Activated CD4-positive, alpha-beta T cell treated with anti-CD3 and anti-CD28 coated beads, Interleukin-2, Interleukin-6, amounts not matched to agents 100 ng/mL and 50 ng/mL, durations not matched to agents 16 hours and 8 hours (primary cell): ENCODE data around the gene MYO1D.

ENCODE experiments used
- DNase-seq: peaks from one replicate; pipeline ENCODE4 v3.0.0-alpha.2; 2020

Gene MYO1D

GRCh38 chr17:32854207-32854606 lies 22.7 kb downstream of the MYO1D start:
- no peak for DNase-seq

- no peak for DNase-seq
These were observed 24.1 kb downstream of the MYO1D start for GRCh38 chr17:32852811-32853210.

- no peak for DNase-seq
These were observed 27.0 kb downstream of the MYO1D start for GRCh38 chr17:32849879-32850278.

- no peak for DNase-seq
These were observed 28.9 kb downstream of the MYO1D start for GRCh38 chr17:32847977-32848376.

- no peak for DNase-seq
These were observed 30.8 kb downstream of the MYO1D start for GRCh38 chr17:32846143-32846542.

- no peak for DNase-seq
These were observed 36.7 kb downstream of the MYO1D start for GRCh38 chr17:32840241-32840640.

GRCh38 chr17:32836527-32836926 lies 40.4 kb downstream of the MYO1D start:
- no peak for DNase-seq

GRCh38 chr17:32835291-32835761 lies 41.6 kb downstream of the MYO1D start:
- no peak for DNase-seq

GRCh38 chr17:32834104-32834503 lies 42.8 kb downstream of the MYO1D start:
- DNase-seq: no peak

GRCh38 chr17:32833526-32833925 lies 43.4 kb downstream of the MYO1D start:
- no peak for DNase-seq

GRCh38 chr17:32833076-32833475 lies 43.8 kb downstream of the MYO1D start:
- DNase-seq: no peak

- no peak for DNase-seq
These were observed 45.2 kb downstream of the MYO1D start for GRCh38 chr17:32831627-32832243.

- DNase-seq: no peak
These were observed 45.7 kb downstream of the MYO1D start for GRCh38 chr17:32831223-32831622.

GRCh38 chr17:32828822-32829221 lies 48.1 kb downstream of the MYO1D start:
- no peak for DNase-seq

GRCh38 chr17:32827227-32827626 lies 49.7 kb downstream of the MYO1D start:
- no peak for DNase-seq

GRCh38 chr17:32826076-32826475 lies 50.8 kb downstream of the MYO1D start:
- DNase-seq: no peak

- DNase-seq: no peak
These were observed 52.6 kb downstream of the MYO1D start for GRCh38 chr17:32824334-32824733.

GRCh38 chr17:32822996-32823395 lies 53.9 kb downstream of the MYO1D start:
- no peak for DNase-seq

- peak; percentile 23 for DNase-seq
These were observed 54.7 kb downstream of the MYO1D start for GRCh38 chr17:32821987-32822934.

- no peak for DNase-seq
These were observed 56.5 kb downstream of the MYO1D start for GRCh38 chr17:32820440-32820839.

- DNase-seq: no peak
These were observed 57.1 kb downstream of the MYO1D start for GRCh38 chr17:32819787-32820186.

- no peak for DNase-seq
These were observed 57.9 kb downstream of the MYO1D start for GRCh38 chr17:32819035-32819434.

GRCh38 chr17:32815460-32815859 lies 61.5 kb downstream of the MYO1D start:
- no peak for DNase-seq

- DNase-seq: peak; percentile 59
These were observed 62.1 kb downstream of the MYO1D start for GRCh38 chr17:32814836-32815235.
